Upper lobe of left lung (tissue), 6 donors: ENCODE measurements around the gene GNG8. TPM values are rescaled to one million over a fixed set of nuclear protein-coding genes. Genes with fewer than 3 reads are reported as not detected.

Source experiments
- ATAC-seq, 2 donors: fragments of 200-7000 bp; cut with Tn5 transposase; one replicate each; pipeline ENCODE4 v1.9.1; 2022; ENCODE audit warnings: mild to moderate bottlenecking in 2 of 2, moderate library complexity in 2 of 2; ENCODE audit not compliant: low FRiP score in 2 of 2
- DNase-seq, 2 donors: peaks; one replicate each; pipeline ENCODE4 v3.0.0-alpha.2; 2019 to 2020
- H3K27ac ChIP-seq, 4 donors: fragments of 200-600 bp; sonication (generic); one replicate each; pipeline ENCODE4 v1.5.1; 2016 to 2019
- H3K27me3 ChIP-seq, 4 donors: fragments of 200-600 bp; sonication (generic); one replicate each; pipeline ENCODE4 v1.5.1; 2017 to 2019
- H3K36me3 ChIP-seq, 4 donors: fragments of 200-600 bp; sonication (generic); one replicate each; pipeline ENCODE4 v1.5.1; 2016 to 2019
- H3K4me1 ChIP-seq, 4 donors: fragments of 200-600 bp; sonication (generic); one replicate each; pipeline ENCODE4 v1.5.1; 2018 to 2019
- H3K4me3 ChIP-seq, 4 donors: fragments of 200-600 bp; sonication (generic); one replicate each; pipeline ENCODE4 v1.5.1; 2017 to 2019; ENCODE audit warnings: mild to moderate bottlenecking in 2 of 4, moderate library complexity in 1 of 4
- H3K9me3 ChIP-seq, 4 donors: fragments of 200-600 bp; sonication (generic); one replicate each; pipeline ENCODE4 v1.5.1; 2018 to 2019
- CTCF ChIP-seq, 6 experiments: fragments of 450-650 bp in 4 of 6; fragments of 200-600 bp in 2 of 6; sonication (generic) in 2 of 6; IDR thresholded peaks; one replicate each; pipeline ENCODE4 v1.5.1; 2016 to 2019; ENCODE audit warnings: antibody characterized with exemption in 6 of 6
- EP300 ChIP-seq, 4 donors: sonication (generic); formaldehyde crosslinking; IDR thresholded peaks; one replicate each; pipeline ENCODE4 v1.5.1; 2017; ENCODE audit warnings: antibody characterized with exemption in 4 of 4, control low read depth in 2 of 4
- POLR2A ChIP-seq, 4 donors: fragments of 450-650 bp; IDR thresholded peaks; one replicate each; pipeline ENCODE4 v1.5.1; 2016 to 2017; ENCODE audit warnings: antibody characterized with exemption in 4 of 4, mild to moderate bottlenecking in 2 of 4
- POLR2AphosphoS5 ChIP-seq, 2 donors: sonication (generic); formaldehyde crosslinking; IDR thresholded peaks; one replicate each; pipeline ENCODE4 v1.5.1; 2017; ENCODE audit warnings: antibody characterized with exemption in 2 of 2
- WGBS, 2 donors: methylation state at CpG; one replicate each; pipeline ENCODE4 v1.1.5; 2017 to 2018; 5-methylcytosine and 5-hydroxymethylcytosine counted together
- total RNA-seq, 6 donors: library from RNA; depleted of rRNA in 4 of 6; stranded (reverse); fragments of >200 nt in 4 of 6; gene quantifications; one replicate each; pipeline versions ENCODE4 v1.1.0 to v1.2.1, GENCODE V29; 2016 to 2021
- donor health status: DM: no; HTN: no; CAD: no; lungs with moderate emphysema.
- donor health status: DM: no; HTN: yes; CAD: no; lungs with severe emphysema.

The GNG8 gene
- total RNA-seq, 6 donors from 2014 or later = not detected

GRCh38 chr19:46634045-46634655 is 1.9 kb downstream of the GNG8 start:
- no peak for TF ChIP-seq EP300 (IDR thresholded peaks at IDR 0.05)
- no peak for TF ChIP-seq POLR2AphosphoS5 (IDR thresholded peaks at IDR 0.05)
- TF ChIP-seq POLR2A (IDR thresholded peaks at IDR 0.05) = no peak
- TF ChIP-seq CTCF (IDR thresholded peaks at IDR 0.05) = no peak
- ATAC-seq = peak; percentile 68 to 92
- Histone ChIP-seq H3K4me1 (peaks cover 28 to 38% (median 31%) of the 10 kb centered on the region in 4 donors), H3K27me3 (peaks cover 0 to 5% (median 0%) of the 10 kb centered on the region in 4 donors), H3K9me3 (no peaks in the 10 kb centered on the region), H3K4me3 (peak overlapping the region in 3 of 4 donors; percentile 20 to 30 (median 29)), H3K27ac (peak overlapping the region in 2 of 4 donors; percentile 8 to 9), H3K36me3 (no peaks in the 10 kb centered on the region)
- DNase-seq = peak; percentile 92 to 94
- 0 to 12% methylated on average over 1 to 27 of the region's 38 CpGs for WGBS, 2 donors

GRCh38 chr19:46633130-46633529 is 2.9 kb downstream of the GNG8 start:
- Histone ChIP-seq H3K9me3 (no peaks in the 10 kb centered on the region), H3K36me3 (no peaks in the 10 kb centered on the region), H3K27ac (peak overlapping the region in 1 of 4 donors; percentile 9), H3K4me1 (peaks cover 19 to 28% (median 21%) of the 10 kb centered on the region in 4 donors), H3K4me3 (no peak overlapping the region), H3K27me3 (peaks cover 0 to 5% (median 0%) of the 10 kb centered on the region in 4 donors)
- WGBS, 2 donors = 89 to 93% methylated on average over 3 of the region's 3 CpGs
- no peak for ATAC-seq
- DNase-seq = no peak
- TF ChIP-seq POLR2A (IDR thresholded peaks at IDR 0.05) (no peak), EP300 (IDR thresholded peaks at IDR 0.05) (no peak), POLR2AphosphoS5 (IDR thresholded peaks at IDR 0.05) (no peak), CTCF (IDR thresholded peaks at IDR 0.05) (no peak)

GRCh38 chr19:46631481-46631880 is 4.5 kb downstream of the GNG8 start:
- Histone ChIP-seq H3K9me3 (no peaks in the 10 kb centered on the region), H3K27ac (no peak overlapping the region), H3K4me3 (no peak overlapping the region), H3K36me3 (no peaks in the 10 kb centered on the region), H3K4me1 (peaks cover 22 to 29% (median 25%) of the 10 kb centered on the region in 4 donors), H3K27me3 (peaks cover 0 to 5% (median 0%) of the 10 kb centered on the region in 4 donors)
- WGBS, 2 donors = 54 to 74% methylated on average over 6 of the region's 6 CpGs
- ATAC-seq = peak in 1 of 2 donors; percentile 67
- DNase-seq = no peak
- TF ChIP-seq POLR2AphosphoS5 (IDR thresholded peaks at IDR 0.05) = no peak
- no peak for TF ChIP-seq CTCF (IDR thresholded peaks at IDR 0.05)
- no peak for TF ChIP-seq EP300 (IDR thresholded peaks at IDR 0.05)
- TF ChIP-seq POLR2A (IDR thresholded peaks at IDR 0.05) = no peak

GRCh38 chr19:46630586-46631205 is 5.3 kb downstream of the GNG8 start:
- no peak overlapping the region for H3K27ac ChIP-seq
- H3K27me3 ChIP-seq = peaks cover 0 to 5% (median 0%) of the 10 kb centered on the region in 4 donors
- ATAC-seq (no peak), DNase-seq (no peak)
- H3K9me3 ChIP-seq = no peaks in the 10 kb centered on the region
- no peak overlapping the region for H3K4me3 ChIP-seq
- WGBS, 2 donors = 67 to 76% methylated on average over 3 to 14 of the region's 14 CpGs
- peaks cover 30 to 35% (median 32%) of the 10 kb centered on the region in 4 donors for H3K4me1 ChIP-seq
- TF ChIP-seq POLR2AphosphoS5 (IDR thresholded peaks at IDR 0.05) = no peak
- no peak for TF ChIP-seq EP300 (IDR thresholded peaks at IDR 0.05)
- no peak for TF ChIP-seq CTCF (IDR thresholded peaks at IDR 0.05)
- TF ChIP-seq POLR2A (IDR thresholded peaks at IDR 0.05) = no peak
- no peaks in the 10 kb centered on the region for H3K36me3 ChIP-seq
